Skin of body (tissue), 2 donors: ENCODE measurements around the gene COL12A1. TPM values are rescaled to one million over a fixed set of nuclear protein-coding genes. Genes with fewer than 3 reads are reported as not detected.

Source experiments
- DNase-seq: peaks from one replicate; lab custom pipeline; 2025; lab: John Stamatoyannopoulos, UW
- total RNA-seq: library from RNA; depleted of rRNA; stranded (reverse); fragments of >200 nt; gene quantifications from one replicate; pipeline ENCODE4 v1.2.3, GENCODE V29; 2014

COL12A1 gene
- total RNA-seq, 1 donor from 2014 or later = 383 TPM

DNA sequence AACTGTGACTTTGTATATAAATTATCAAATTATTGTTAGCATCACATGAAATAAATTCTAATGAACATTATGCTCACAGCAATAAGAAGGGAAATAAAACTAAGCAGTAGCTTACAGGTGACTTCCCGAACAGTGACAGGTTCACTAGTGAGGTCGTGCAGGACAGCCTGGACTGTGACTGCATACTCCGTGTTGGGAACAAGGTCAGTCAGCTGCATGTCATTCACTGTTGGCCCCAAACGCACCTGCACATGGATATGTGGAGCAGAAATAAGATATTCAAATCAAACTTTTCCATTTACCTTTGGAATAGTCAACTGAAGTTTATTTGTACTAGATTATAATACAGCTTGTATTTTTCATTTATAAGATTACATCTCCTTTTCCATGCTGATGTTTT, 60.6 kb downstream of the COL12A1 start:
- no peak for DNase-seq

DNA sequence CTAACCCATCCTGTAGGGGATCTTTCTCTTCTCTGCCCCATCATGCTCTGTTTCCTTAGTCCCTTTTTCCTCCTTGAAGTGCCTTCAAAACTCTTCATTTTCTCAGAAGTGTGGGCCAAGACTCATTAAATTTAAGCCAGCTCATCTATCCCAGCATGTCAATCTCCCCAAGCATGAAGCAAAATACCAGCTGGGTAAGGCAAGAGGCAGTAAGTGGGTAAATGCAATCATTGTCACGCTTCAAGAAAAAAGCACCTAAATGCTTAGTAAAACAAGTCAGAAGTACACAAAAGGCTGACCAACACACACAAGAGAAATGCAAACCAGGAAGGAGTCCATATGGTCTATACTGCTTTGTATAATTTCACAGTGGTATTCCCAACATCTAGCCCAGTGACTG, 61.5 kb downstream of the COL12A1 start:
- DNase-seq = no peak

DNA sequence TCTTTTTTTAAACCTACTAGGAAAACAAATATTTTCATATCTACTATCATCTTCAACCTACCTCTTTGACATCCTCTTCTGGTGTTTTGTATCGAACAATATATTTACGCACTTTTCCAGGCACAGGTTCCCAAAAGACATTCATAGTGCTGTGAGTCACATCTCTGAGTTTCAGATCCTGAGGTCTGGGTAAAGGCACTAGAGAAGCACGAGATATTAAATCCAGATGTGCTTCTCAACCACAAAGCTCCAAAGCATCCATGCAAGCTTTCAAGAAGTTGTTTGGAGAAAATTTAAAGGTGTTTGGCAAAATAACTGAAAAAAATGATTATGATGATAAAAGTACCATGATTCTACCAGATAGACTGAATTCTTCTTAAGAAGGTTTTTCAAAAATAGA, 62.7 kb downstream of the COL12A1 start:
- DNase-seq = no peak

DNA sequence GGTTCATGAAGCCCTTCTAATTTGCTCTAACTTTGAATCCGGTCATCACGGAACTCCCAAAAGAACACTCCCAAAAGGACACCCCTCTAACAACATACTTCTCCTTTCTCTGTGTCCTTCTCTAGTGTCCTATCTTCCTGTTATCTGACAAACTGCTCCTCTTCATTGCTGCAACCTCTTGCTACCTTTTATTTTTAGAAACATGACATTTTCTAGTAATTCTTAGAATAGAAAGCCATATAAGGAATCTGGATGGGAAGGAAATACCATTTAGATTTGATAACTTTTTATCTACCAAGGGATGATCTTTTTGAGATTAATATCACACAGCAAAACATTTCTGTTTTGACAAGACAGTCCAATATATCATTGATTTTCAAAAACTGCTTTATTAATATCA, 63.1 kb downstream of the COL12A1 start:
- DNase-seq = no peak

DNA sequence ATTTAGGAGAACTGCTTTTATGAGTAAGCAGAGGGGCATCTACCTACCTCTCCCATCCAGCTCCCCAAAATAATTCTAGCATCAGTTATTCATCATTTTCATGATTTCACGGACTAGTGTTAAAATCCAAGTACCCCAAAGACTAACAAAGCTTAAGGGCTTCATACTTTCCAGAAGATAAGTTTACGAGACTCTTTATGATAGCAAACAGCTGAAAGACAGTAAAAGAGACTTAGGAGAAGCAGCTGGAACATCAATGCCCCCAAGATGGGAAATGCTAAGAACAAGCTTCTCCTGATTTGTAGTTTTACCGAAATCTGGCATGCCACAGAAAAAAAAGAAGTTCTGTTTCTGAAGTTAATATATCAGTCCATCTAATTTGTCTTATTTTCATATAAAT, 70.0 kb downstream of the COL12A1 start:
- DNase-seq = no peak

DNA sequence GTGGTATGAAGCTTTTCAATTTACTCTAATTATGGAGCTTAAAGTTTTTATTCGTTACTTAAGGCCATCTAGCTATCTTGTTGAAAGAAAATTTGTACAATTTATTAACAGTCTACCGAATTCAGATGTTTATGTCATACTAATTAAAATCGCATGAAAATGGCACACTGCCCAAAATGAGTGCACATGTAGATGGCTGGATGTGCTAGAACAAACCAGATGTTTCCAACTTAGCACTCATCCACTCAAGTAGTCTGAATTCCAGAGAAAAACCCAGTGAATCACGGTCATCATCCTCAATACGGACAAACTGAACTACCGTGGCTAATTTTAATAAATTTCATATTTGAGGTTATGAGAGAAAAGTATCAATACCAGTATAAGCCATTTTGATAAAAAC, 70.4 kb downstream of the COL12A1 start:
- peak; percentile 90 for DNase-seq

DNA sequence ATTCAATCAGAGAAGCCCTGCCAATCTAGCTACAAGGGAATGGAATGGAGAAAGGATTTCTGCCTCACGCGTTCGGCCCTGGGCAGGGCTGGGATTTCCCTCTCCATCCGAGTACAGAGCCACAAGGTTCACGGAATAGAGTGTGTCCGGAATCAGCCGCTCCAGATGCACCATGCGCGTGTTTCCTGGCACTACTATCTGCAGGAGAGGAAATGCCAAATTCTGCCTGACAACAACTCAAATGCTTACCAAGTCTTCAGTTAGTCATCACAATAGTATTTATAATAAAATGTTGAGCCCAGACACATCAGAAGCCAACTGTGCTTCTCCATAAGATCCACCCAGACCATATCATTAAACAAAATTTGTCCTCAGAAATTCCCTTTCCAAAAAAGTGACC, 75.1 kb downstream of the COL12A1 start:
- no peak for DNase-seq

DNA sequence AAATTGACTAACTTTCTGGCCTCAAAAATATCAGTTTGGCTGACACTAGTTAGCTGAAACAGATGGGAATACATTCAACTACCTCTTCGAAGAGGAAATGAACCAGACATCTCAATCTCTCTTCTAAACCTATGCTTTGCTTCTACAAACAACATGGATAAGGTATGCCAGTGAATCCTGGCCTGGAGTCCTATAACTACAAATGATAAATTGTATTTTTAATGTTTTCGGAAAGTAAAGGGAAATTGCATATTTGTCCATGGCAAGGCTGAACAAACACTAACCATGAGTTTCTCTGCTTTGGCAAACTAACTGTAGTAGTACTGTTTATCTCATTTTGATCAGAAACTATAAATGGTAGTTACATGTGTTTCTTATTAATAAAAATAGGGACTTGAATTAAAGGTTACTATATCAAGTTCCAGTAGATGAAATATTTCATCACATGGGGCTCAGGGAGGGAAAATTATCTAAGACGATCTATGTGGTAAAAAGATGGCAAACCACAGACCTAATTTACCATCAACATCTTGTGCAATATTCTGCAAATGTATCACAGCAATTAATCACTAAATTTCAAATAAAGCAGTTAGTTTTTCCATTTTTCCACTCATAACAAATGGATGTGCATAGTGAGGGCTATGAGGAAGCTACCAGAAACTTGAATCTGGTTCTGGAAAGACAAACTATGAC, 76.8 kb downstream of the COL12A1 start:
- DNase-seq = no peak

DNA sequence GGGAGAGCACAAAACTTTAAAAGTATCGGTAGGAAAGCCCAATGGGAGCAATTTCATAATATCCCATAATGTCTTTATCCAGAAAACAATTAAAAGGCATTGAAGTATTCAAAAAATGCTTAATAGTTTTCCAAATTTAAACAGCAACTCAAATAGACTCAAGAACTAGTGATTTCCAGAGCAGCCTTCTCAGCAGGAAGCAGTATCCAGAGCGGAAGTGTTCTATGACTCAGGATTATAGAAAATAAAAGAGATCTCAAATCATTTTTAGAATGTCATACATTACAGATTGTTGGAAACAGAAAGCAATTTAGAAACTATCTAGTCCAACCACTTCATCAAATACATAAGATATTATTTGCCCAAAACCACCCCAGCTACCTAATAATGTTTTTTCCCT, 79.3 kb downstream of the COL12A1 start:
- DNase-seq = no peak

DNA sequence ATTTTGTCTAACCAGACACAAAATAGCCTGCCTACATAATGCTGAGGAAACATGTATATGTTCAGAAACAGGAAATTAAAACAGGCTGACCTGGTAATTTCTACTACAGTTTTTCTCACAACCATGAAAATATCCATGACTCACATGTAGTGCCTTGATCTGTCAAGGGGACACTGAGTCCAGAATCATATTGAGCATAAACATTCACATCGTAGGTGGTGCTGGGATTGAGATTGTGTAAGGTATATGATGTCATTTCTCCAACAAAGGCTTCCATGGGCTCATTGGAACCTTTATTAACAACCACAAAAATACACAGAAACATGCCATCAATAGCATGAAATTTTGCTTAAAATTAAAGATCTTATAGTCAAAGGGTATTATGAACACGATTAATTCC, 80.9 kb downstream of the COL12A1 start:
- no peak for DNase-seq

DNA sequence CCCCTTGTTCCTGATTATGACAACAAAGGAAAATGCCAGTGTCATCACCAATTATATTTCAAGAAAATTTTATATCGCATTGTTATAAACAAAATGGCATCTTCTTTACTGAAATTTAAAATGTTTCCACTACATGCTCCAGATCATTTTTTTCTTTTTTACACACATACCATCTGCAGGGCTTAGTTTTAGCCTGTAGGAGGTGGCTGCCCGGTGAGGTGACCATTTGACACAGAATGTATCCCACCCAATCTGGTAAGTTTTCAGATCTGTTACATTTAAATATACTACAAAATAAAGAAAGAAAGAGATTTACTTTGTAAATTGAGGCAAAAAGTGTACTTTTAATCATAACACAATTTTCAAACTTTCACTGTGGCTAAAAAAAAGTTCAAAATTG, 81.8 kb downstream of the COL12A1 start:
- DNase-seq = no peak

DNA sequence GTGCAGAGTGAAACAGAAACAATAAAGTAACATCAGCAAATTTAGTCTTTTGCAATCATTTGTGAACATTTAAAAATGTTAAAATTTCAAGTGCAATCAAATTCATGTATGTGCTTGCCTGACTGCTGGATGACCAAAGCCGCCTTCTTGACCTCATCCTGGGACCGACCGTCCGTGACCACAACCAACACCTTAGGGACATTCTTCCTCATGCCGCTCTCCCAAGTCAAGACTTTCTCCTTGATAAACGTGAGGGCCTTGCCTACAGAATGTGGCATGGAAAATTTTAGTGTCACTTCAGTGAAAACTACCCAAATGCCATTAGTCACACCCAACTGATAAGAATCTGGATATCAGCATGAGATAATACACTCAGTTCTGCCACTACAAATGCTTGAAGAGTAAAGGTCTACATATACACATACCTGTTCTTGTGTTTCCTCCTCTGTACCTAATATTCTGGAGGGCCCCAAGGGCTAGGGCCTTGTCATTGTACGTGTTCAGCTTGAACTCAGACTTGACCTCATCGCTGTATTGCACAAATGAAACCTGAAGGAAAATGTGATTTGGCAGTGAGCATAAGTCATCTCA, 86.8 kb downstream of the COL12A1 start:
- no peak for DNase-seq

DNA sequence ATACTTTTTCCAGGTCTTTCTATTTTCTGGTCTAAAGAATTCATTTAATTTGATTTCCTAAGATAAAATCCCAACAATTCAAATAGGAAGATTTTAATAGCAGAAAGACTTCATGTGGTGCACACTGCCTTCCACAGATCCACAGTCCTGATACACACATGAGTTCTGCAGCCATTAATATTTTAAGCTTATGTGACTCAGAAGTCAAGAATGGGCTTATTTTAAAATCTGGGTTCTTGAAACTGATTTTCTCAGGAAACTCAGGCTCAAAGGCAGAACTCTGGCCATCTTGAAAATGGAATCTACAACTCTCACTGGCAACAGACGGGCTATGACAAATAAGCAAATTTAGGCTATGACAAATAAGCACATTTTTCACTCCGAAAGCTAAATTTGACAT, 88.2 kb downstream of the COL12A1 start:
- DNase-seq = no peak

DNA sequence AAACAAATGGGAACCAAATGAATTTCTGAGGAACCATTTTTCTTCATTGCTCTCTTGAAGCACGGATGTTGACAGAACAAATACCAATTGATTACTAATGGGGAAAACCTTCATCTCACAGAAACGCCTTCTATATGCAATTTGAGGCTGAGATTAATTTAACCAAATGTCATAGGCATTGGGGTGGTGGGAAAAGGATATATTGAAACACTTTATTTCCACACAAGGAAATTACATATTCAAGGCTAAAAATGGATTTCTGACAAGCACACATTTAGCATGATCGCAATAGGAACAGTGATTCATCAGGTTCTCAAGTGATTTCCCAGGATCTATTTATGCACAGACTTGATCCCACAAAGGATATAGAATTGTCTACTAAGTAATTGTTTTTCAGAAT, 88.9 kb downstream of the COL12A1 start:
- DNase-seq = no peak

DNA sequence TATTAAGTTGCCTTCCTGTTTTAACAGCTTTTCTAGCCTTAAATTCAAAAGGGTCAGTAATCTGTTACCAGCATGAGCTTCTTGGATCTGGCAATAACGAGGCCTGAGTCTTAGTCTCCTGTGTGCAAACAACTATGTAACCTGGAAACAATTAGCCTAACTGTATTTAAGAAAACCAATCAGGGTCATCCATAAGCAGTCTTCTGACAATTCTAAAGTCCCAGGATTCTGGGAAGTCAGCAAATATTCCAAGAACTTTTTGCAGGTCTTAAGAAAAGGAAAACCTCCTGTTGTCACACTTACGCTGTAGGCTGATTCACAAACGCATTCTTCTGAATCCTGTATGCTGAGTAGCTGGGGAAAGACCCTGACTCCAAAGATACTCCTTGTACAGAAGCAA, 90.4 kb downstream of the COL12A1 start:
- peak; percentile 58 for DNase-seq

DNA sequence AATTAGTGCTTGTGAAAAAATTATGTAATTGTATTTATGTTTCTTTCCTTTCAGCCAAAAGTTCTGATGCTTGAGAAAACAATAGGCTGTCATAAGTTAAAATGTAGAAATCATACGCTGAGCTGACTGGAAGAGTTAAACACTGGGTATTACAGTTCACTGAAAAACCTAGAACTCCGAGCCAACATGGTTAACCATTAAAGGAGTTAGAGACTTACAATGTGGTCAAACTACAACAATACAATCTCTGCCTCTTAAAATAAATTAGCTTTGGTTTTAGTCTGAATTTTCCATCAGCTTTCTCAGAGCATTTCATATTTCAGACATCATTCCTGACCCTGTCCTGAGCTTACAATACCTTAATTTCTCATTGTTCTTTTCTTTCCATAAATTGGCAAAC, 91.0 kb downstream of the COL12A1 start:
- DNase-seq = no peak

DNA sequence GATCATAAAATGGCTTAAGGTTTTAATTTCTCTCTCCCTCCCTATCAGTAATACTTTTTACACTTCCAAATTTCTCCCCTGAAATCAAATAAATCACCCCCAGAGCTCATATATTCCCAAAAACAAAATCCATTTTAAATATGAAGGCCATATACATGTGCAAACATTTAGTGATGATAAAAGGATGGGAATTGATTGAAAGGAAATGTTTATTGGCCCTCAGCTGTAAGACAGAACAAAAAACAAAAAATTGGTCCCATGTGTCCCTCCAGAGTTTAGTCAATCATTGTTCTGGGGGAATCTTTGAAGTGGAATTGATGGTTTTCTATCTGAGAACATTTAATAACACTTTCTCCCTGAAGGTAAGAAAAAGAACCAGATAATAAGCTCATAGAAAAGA, 91.7 kb downstream of the COL12A1 start:
- peak; percentile 57 for DNase-seq

DNA sequence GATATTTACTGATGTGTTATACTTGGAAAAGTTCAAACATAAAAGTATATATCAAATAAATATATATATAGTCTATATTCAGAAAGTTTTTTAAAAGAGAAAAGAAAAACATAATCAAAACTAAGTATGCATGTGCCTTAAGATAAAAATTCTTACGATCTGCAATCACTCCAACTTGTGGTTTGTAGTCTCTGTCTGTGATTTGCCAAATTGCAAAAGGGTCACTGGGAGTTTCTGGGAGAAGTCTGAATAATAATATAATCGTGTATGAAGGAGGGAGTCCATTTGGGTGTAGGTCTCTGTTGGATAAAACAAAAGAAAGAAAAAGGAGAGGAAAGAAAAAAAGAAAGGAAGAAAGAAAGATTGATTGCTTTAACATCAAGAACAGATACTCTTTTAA, 92.4 kb downstream of the COL12A1 start:
- no peak for DNase-seq

DNA sequence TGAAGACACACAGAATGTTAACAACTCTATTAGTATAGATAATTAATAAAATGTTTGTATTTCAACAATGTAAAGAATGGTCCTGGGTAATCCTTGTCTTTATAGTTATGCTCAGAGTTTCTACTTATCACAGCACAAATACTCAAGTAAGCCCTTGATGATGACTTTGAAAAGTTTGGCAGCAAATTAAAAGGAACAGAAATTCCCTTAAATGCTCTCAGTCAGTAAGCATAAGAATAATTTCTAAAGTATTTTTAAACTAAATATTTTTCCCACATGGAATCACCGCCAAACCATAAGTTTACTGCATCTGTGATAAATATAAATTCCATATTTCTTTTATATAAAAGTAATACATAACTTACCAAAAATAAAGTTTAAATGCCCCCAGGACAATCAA, 96.1 kb downstream of the COL12A1 start:
- DNase-seq = peak; percentile 49

DNA sequence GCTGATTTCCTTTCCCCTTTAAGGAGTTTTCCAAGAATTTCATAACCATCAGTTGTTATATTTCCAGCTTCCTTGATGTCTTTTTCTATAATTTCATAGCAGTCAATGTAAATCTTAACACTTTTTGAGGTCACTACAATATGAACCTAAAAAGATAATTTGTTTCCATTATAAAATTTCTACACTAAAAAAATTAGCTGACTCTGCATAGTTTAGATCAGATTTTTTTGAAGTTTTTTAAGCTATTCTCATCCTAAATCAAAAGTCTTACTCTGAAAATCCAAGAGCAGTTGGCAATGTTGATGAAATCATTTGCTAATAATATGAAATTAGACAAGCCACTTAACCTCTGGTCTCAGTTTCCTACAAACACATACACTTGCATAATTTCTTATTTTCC, 96.8 kb downstream of the COL12A1 start:
- DNase-seq = no peak

DNA sequence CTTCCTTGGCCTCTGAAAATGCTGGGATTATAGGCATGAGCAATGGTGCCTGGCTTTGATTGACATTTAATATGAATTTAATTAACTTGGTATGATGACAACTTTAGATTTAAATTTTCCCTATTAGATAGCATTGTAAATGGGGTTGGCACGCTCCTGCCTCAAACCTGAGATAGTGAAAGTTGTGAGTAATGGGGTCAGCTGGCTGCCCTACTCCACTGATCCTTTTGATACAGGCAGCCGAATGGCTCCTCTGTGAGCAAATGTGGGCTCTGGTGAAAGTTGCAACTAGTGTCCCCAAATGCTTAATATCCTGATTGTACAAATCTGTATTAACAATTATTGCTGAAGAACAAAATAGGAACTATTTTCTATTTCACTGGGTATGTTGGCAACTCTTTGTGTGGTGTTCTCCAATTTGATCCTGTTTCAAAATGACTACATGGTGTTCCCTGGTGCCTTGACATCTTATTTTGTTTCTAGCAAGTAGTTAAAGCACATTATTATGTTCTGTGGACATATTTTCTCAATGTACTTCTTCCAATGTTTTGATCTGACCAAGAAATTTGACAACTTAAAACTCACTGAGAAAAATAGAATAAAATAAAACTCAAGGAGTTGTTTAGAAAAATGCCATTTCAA, 97.4 kb downstream of the COL12A1 start:
- DNase-seq = no peak

DNA sequence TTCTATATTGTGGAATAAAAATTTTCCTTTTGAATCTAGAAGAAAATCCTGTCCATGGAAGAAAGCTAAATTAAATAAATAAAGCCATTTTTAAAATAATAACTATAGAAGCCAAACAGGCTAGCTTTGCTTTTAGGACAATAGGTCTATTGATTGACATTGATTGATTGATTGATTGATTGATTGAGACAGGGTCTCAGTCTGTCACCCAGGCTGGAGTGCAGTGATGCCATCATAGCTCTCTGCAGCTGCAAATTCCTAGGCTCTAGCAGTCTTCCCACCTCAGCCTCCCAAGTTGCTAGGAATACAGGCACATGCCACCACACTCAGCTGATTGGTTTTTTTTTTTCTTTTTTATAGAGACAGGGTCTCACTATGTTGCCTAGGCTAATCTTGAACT, 97.9 kb downstream of the COL12A1 start:
- DNase-seq = no peak

DNA sequence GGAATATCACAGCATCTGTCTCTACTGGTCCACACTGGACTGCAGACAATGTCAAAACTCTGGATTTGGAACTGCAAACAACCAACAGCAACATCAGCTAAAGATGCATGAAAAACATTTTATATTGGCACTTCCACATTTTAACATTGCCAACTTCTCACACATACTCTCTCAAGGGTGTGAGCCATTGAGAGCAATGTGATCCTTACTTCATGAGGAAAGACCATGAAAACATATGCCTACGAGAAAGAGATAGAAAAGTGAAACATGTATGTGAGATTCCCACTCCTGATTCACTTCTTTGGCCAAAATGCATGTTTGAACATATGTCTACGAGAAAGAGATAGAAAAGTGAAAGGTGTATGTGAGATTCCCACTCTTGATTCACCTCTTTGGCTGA, 99.4 kb downstream of the COL12A1 start:
- DNase-seq = no peak
